GM12878 (cell line): ENCODE results near the gene RIC8B. TPM values are rescaled to one million over a fixed set of nuclear protein-coding genes. Genes with fewer than 3 reads are reported as not detected.

ENCODE experiments used
- ATAC-seq: fragments of 200-7000 bp; cut with Tn5 transposase; 3 replicates; pipeline ENCODE4 v1.9.1; 2020; ENCODE audit warnings: mild to moderate bottlenecking, moderate library complexity
- BruUV-seq: library from RNA; stranded (reverse); fragments of 400-500 nt; replicated peaks from 2 replicates; lab custom pipeline; 2021; lab: Mats Ljungman, UMichigan
- CTCF ChIA-PET: fragments of 300-600 bp; sonication (Branson Sonifier 250); formaldehyde crosslinking; extraction: SDS; loops from one replicate; lab custom pipeline; 2021; ENCODE audit warnings: inconsistent platforms; lab: Yijun Ruan, JAX
- POLR2A ChIA-PET: fragments of 350-600 bp; formaldehyde crosslinking; extraction: SDS; loops from one replicate; lab custom pipeline; 2021; ENCODE audit warnings: inconsistent platforms; lab: Charles Lee
- RAD21 ChIA-PET: fragments of 300-600 bp; sonication (Branson Sonifier 250); formaldehyde crosslinking; loops from one replicate; lab custom pipeline; 2023; ENCODE audit warnings: antibody characterized with exemption; ENCODE audit not compliant: unreplicated experiment; lab: Charles Lee
- SMC1A ChIA-PET: fragments of 300-600 bp; sonication (Branson Sonifier 250); formaldehyde crosslinking; loops from one replicate; lab custom pipeline; 2023; ENCODE audit not compliant: unreplicated experiment, uncharacterized antibody; lab: Charles Lee
- DNase-seq: peaks from one replicate; pipeline ENCODE4 v3.0.0-alpha.2; 2011; ENCODE audit warnings: low read depth, low spot score
- FAIRE-seq: peaks from 3 replicates; lab custom pipeline; 2011; peaks lifted over from hg19 to GRCh38; lab: Jason Lieb, UNC
- H2AFZ ChIP-seq: 2 replicates; pipeline ENCODE4 v1.6.0; 2011; ENCODE audit warnings: low read depth, low read length, control low read depth; ENCODE audit not compliant: control insufficient read depth
- H3K27ac ChIP-seq: 2 replicates; pipeline ENCODE4 v1.5.1; 2011; ENCODE audit warnings: control low read depth; ENCODE audit not compliant: control insufficient read depth, insufficient read depth
- H3K27me3 ChIP-seq, 2 experiments: replicated peaks in 1 of 2; 2 replicates each; pipeline versions ENCODE4 v1.6.0 to v1.6.1; 2011; ENCODE audit warnings: low read length in 1 of 2; ENCODE audit not compliant: control insufficient read depth in 2 of 2, insufficient read depth in 2 of 2
- H3K36me3 ChIP-seq, 2 experiments: 2 replicates each; pipeline ENCODE4 v1.5.1; 2011; ENCODE audit warnings: low read length in 1 of 2; ENCODE audit not compliant: control insufficient read depth in 2 of 2, insufficient read depth in 2 of 2
- H3K4me1 ChIP-seq: 2 replicates; pipeline ENCODE4 v1.6.1; 2011; ENCODE audit warnings: mild to moderate bottlenecking, low read length, moderate library complexity, mixed read lengths; ENCODE audit not compliant: control insufficient read depth, insufficient read depth
- H3K4me2 ChIP-seq: 2 replicates; pipeline ENCODE4 v1.6.0; 2011; ENCODE audit warnings: control low read depth; ENCODE audit not compliant: control insufficient read depth, insufficient read depth
- H3K4me3 ChIP-seq: fragments of 200-600 bp; sonication (generic); 2 replicates; pipeline ENCODE4 v1.5.1; 2016
- H3K79me2 ChIP-seq: 2 replicates; pipeline ENCODE4 v1.6.0; 2011; ENCODE audit warnings: low read length; ENCODE audit not compliant: control insufficient read depth, insufficient read depth
- H3K9ac ChIP-seq: 2 replicates; pipeline ENCODE4 v1.8.0; 2011; ENCODE audit warnings: low read length, control low read depth, mixed read lengths; ENCODE audit not compliant: control insufficient read depth, insufficient read depth
- H3K9me3 ChIP-seq: replicated peaks from 3 replicates; pipeline ENCODE4 v1.5.1; 2011; ENCODE audit warnings: mild to moderate bottlenecking, low read length; ENCODE audit not compliant: control insufficient read depth, insufficient read depth
- H4K20me1 ChIP-seq: 2 replicates; pipeline ENCODE4 v1.6.0; 2011; ENCODE audit not compliant: control insufficient read depth, insufficient read depth
- CBX5 ChIP-seq: sonication (generic); IDR thresholded peaks from 2 replicates; pipeline ENCODE4 v1.6.1; 2016; ENCODE audit warnings: low read depth, moderate library complexity, mild to moderate bottlenecking, inconsistent platforms
- CHD1 ChIP-seq: IDR thresholded peaks from 2 replicates; pipeline ENCODE4 v1.6.1; 2012; ENCODE audit warnings: low read depth, low read length, improper control_type of control experiment
- CHD2 ChIP-seq: IDR thresholded peaks from 2 replicates; pipeline ENCODE4 v1.6.1; 2011; ENCODE audit warnings: low read depth, low read length, improper control_type of control experiment, borderline replicate concordance
- ESRRA ChIP-seq: IDR thresholded peaks from 2 replicates; pipeline ENCODE4 v1.6.1; 2012; ENCODE audit warnings: mild to moderate bottlenecking, low read length, improper control_type of control experiment
- FOXK2 ChIP-seq: fragments of 450-650 bp; IDR thresholded peaks from 2 replicates; pipeline ENCODE4 v1.6.1; 2017; ENCODE audit warnings: mild to moderate bottlenecking, moderate library complexity
- GABPA ChIP-seq: IDR thresholded peaks from 2 replicates; pipeline ENCODE4 v1.6.1; 2014; ENCODE audit warnings: antibody characterized with exemption, low read depth, mild to moderate bottlenecking, inconsistent platforms
- HDAC2 ChIP-seq: fragments of 200-600 bp; sonication (generic); IDR thresholded peaks from 2 replicates; pipeline ENCODE4 v1.6.1; 2017
- JUNB ChIP-seq: IDR thresholded peaks from 2 replicates; pipeline ENCODE4 v1.6.1; 2016; ENCODE audit warnings: antibody characterized with exemption, mild to moderate bottlenecking
- NBN ChIP-seq: fragments of 450-650 bp; IDR thresholded peaks from 2 replicates; pipeline ENCODE4 v1.6.1; 2016
- PML ChIP-seq: IDR thresholded peaks from 2 replicates; pipeline ENCODE4 v1.6.1; 2012; ENCODE audit warnings: low read length, inconsistent platforms
- POLR2AphosphoS2 ChIP-seq: IDR thresholded peaks from 2 replicates; pipeline ENCODE4 v1.6.1; 2011; ENCODE audit warnings: low read depth, mild to moderate bottlenecking, low read length, improper control_type of control experiment, moderate library complexity
- RCOR1 ChIP-seq: conservative IDR thresholded peaks from 2 replicates; pipeline ENCODE4 v1.6.1; 2012; ENCODE audit warnings: low read depth, low read length, improper control_type of control experiment
- SMC3 ChIP-seq: IDR thresholded peaks from 2 replicates; pipeline ENCODE4 v1.6.1; 2011; ENCODE audit warnings: low read length, improper control_type of control experiment, borderline replicate concordance
- ZZZ3 ChIP-seq: IDR thresholded peaks from 2 replicates; pipeline ENCODE4 v1.6.1; 2011; ENCODE audit warnings: low read depth; ENCODE audit not compliant: control insufficient read depth, insufficient read length
- WGBS: methylation state at CpG from one replicate; pipeline ENCODE4 v1.1.6; 2016; ENCODE audit warnings: low lambda C conversion rate; ENCODE audit not compliant: insufficient replicate concordance, insufficient coverage; ENCODE audit errors: missing lambda C conversion rate; 5-methylcytosine and 5-hydroxymethylcytosine counted together
- in situ Hi-C: fragments of 300-500 bp; cut with MboI; formaldehyde crosslinking; loops from 9 replicates; pipeline ENCODE4 v1.14.3; 2018; ENCODE audit warnings: mixed read lengths
- intact Hi-C: fragments of 100-400 bp; cut with micrococcal nuclease; formaldehyde crosslinking; loops from one replicate; pipeline ENCODE4 v1.14.2; 2022; ENCODE audit not compliant: unreplicated experiment
- polyA plus RNA-seq, 11 experiments: library from polyadenylated mRNA; depleted of rRNA in 4 of 11; unstranded in 6 of 11; stranded (reverse) in 5 of 11; fragments of >200 nt; fragmentation: Nextera tagmentation in 4 of 11; fragmentation: Illumina TruSeq in 1 of 11; extraction: Ambion mirVana in 4 of 11; extraction: Trizol in 1 of 11; gene quantifications; 1 replicate in 1 of 11; 2 replicates in 10 of 11; pipeline versions ENCODE4 v1.2.1 to v1.2.3, GENCODE V29; 2011 to 2016; ENCODE audit warnings: inconsistent platforms in 2 of 11, missing spikeins in 2 of 11, low read depth in 1 of 11
- total RNA-seq, 4 experiments: library from RNA; depleted of rRNA in 3 of 4; stranded (reverse); fragments of >200 nt in 3 of 4; fragmentation: Illumina TruSeq in 1 of 4; extraction: Trizol in 1 of 4; gene quantifications; 2 replicates each; pipeline versions ENCODE4 v1.2.1 to v1.2.3, GENCODE V29; 2013 to 2021
- TF ChIP-seq, protein P1 (sequence below): IDR thresholded peaks from 2 replicates; pipeline ENCODE4 v1.6.1; 2012; ENCODE audit warnings: low read depth, low read length, improper control_type of control experiment
- TF ChIP-seq, protein P2 (sequence below): fragments of 450-650 bp; IDR thresholded peaks from 2 replicates; pipeline ENCODE4 v1.6.1; 2017; ENCODE audit warnings: mild to moderate bottlenecking

RIC8B gene
- total and polyA plus RNA-seq, 10 of the 15 experiments (the other 5 are each of a cell fraction or from before 2014, with no cell fraction given), result 2.3 to 10.8 (median 6.2) TPM

DNA sequence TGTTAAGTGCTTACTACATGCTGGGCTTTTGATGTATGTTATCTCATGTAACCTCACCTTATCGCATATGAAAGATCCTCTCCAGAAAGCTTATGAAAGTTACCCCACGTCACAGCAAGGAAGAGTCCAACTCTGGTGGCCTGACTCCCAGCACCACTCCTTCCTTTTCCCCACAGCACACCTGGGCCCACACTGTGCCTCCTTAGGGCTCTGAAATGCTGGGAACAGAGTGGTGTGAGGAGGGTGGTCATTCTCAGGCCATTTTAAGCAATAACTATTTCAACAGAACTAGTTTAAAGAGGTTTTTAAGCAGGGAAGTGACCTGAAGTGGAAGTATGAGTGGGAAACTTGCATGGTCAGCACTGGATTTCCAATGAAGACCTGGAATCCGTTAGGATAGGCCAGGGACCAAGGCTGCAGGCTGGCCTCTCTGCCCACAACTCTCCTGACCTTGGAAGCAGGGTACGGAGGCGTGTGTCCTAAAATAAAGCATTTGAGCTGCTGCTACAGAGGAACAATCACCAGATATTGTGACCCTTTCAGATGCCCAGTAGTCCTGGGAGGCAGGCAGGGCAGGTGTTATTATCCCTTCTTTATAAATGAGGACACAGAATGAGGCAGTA is 114.0 kb downstream of the RIC8B start:
- WGBS, result 97% methylated on average over 5 of the region's 5 CpGs
- FAIRE-seq (no peak), DNase-seq (no peak), ATAC-seq (no peak)
- POLR2A ChIA-PET, result no interaction called here
- Histone ChIP-seq H4K20me1 (no peaks in the 10 kb centered on the region), H3K9me3 (no peaks in the 10 kb centered on the region), H2AFZ (no peak overlapping the region), H3K27ac (no peak overlapping the region), H3K79me2 (no peaks in the 10 kb centered on the region), H3K27me3 (no peaks in the 10 kb centered on the region), H3K4me2 (no peak overlapping the region), H3K4me1 (no peaks in the 10 kb centered on the region), H3K9ac (no peak overlapping the region), H3K4me3 (no peak overlapping the region), H3K36me3 (peaks cover 0 to 8% of the 10 kb centered on the region in 2 experiments; a peak in 2 of 4 replicates)
- RAD21 ChIA-PET, result no interaction called here
- intact Hi-C loops, result no loop called here
- in situ Hi-C loops, result no loop called here
- BruUV-seq, result no TSS peak
- CTCF ChIA-PET, result interaction anchor here (0.6 kb wide), 1 partner anchor 32 kb away, joined by 3 read pairs; no protein-coding TSS in a partner anchor
- TF ChIP-seq CHD2 (no peak), JUNB (no peak), CHD1 (no peak), POLR2AphosphoS2 (no peak), ZZZ3 (no peak), CBX5 (no peak), ESRRA (no peak), NBN (no peak), SMC3 (no peak), GABPA (no peak), FOXK2 (no peak), HDAC2 (no peak), PML (no peak), RCOR1 (no peak)
- TF ChIP-seq, protein P1, sequence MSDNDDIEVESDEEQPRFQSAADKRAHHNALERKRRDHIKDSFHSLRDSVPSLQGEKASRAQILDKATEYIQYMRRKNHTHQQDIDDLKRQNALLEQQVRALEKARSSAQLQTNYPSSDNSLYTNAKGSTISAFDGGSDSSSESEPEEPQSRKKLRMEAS, result no peak
- TF ChIP-seq, protein P2, sequence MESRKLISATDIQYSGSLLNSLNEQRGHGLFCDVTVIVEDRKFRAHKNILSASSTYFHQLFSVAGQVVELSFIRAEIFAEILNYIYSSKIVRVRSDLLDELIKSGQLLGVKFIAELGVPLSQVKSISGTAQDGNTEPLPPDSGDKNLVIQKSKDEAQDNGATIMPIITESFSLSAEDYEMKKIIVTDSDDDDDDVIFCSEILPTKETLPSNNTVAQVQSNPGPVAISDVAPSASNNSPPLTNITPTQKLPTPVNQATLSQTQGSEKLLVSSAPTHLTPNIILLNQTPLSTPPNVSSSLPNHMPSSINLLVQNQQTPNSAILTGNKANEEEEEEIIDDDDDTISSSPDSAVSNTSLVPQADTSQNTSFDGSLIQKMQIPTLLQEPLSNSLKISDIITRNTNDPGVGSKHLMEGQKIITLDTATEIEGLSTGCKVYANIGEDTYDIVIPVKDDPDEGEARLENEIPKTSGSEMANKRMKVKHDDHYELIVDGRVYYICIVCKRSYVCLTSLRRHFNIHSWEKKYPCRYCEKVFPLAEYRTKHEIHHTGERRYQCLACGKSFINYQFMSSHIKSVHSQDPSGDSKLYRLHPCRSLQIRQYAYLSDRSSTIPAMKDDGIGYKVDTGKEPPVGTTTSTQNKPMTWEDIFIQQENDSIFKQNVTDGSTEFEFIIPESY, result no peak
- SMC1A ChIA-PET, result interaction anchor here (1.0 kb wide), 1 partner anchor 47 kb away, joined by 3 read pairs; no protein-coding TSS in a partner anchor
